ENCODE data around the gene DUSP6. TPM values are rescaled to one million over a fixed set of nuclear protein-coding genes. Genes with fewer than 3 reads are reported as not detected.

Gene DUSP6
- polyA plus RNA-seq, 1 donor from 2014 or later, result 44.3 TPM

DNA sequence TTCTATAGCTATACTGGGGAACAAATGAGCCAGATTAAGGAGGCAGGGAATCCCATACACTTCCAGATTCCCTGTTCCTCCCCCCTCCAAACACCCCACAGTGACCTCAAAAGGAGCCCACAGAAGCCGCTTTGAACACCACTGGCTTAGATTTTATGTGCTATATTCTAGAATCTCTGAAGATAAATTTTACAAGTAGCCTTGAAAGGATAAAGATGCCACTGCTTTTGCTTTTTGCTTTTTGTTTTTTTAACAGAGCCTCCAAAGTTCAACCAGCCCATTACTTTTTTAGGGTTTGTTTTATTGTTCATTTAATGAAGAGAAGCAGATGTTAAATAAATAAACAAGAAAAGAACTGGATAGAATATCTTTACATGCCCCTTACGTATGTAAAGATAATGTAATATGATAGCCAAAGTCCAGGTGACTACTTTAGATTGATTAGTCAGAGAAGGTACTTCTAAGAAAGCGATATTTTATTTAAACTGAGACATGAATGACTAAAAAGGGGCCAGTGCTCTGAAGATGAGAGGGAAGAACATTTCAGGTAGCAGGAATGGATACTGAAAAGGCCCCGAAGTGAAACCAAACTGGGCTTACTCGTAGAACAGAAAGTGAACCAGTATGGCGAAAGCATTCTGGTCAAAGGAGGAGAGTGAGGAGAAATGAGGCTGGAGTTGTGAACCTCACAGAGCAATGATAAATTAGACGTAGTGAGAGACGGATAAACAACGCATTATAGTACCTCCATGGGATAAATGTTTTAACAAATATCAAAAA, 44.6 kb downstream of the DUSP6 start:
- H3K9ac ChIP-seq (ENCODE audit: low read length), result no peak overlapping the region
- no peaks in the 10 kb centered on the region for H3K27me3 ChIP-seq (ENCODE audit: insufficient read depth, low read depth, low read length)
- no peak overlapping the region for H3K4me3 ChIP-seq (ENCODE audit: low read length)
- no peaks in the 10 kb centered on the region for H3K9me2 ChIP-seq (ENCODE audit: insufficient read depth, low read length)
- H3K36me3 ChIP-seq (ENCODE audit: insufficient read depth, low read length), result no peaks in the 10 kb centered on the region
- H3K27ac ChIP-seq (ENCODE audit: low read length), result no peak overlapping the region
- H3K79me2 ChIP-seq (replicated peaks; ENCODE audit: insufficient read depth, low read length), result no peaks in the 10 kb centered on the region
- H3K9me3 ChIP-seq (ENCODE audit: low read length), result no peaks in the 10 kb centered on the region
- H3F3A ChIP-seq (ENCODE audit: insufficient read depth, low read length, poor library complexity, severe bottlenecking), result no peaks in the 10 kb centered on the region
- no peaks in the 10 kb centered on the region for H4K20me1 ChIP-seq (ENCODE audit: insufficient read depth)
- H2AFZ ChIP-seq (ENCODE audit: low read depth, low read length), result no peak overlapping the region
- TF ChIP-seq MXI1 (conservative IDR thresholded peaks at IDR 0.05; ENCODE audit: poor library complexity, severe bottlenecking) (no peak), SMC3 (conservative IDR thresholded peaks at IDR 0.05; ENCODE audit: poor library complexity) (no peak)
- no peak overlapping the region for H3K4me2 ChIP-seq (ENCODE audit: low read length)

- Histone ChIP-seq H3K9me3 (ENCODE audit: low read length) (no peaks in the 10 kb centered on the region), H4K20me1 (ENCODE audit: insufficient read depth) (no peaks in the 10 kb centered on the region), H3K36me3 (ENCODE audit: insufficient read depth, low read length) (no peaks in the 10 kb centered on the region), H3K9me2 (ENCODE audit: insufficient read depth, low read length) (no peaks in the 10 kb centered on the region), H3K79me2 (replicated peaks; ENCODE audit: insufficient read depth, low read length) (no peaks in the 10 kb centered on the region), H2AFZ (ENCODE audit: low read depth, low read length) (no peak overlapping the region), H3K27ac (ENCODE audit: low read length) (no peak overlapping the region), H3F3A (ENCODE audit: insufficient read depth, low read length, poor library complexity, severe bottlenecking) (no peaks in the 10 kb centered on the region), H3K27me3 (ENCODE audit: insufficient read depth, low read depth, low read length) (no peaks in the 10 kb centered on the region), H3K9ac (ENCODE audit: low read length) (no peak overlapping the region), H3K4me3 (ENCODE audit: low read length) (no peak overlapping the region), H3K4me2 (ENCODE audit: low read length) (no peak overlapping the region)
- TF ChIP-seq MXI1 (conservative IDR thresholded peaks at IDR 0.05; ENCODE audit: poor library complexity, severe bottlenecking) (no peak), RAD21 (conservative IDR thresholded peaks at IDR 0.05) (no peak), SMC3 (conservative IDR thresholded peaks at IDR 0.05; ENCODE audit: poor library complexity) (no peak), TAF1 (IDR thresholded peaks at IDR 0.05; ENCODE audit: low read depth) (no peak), POLR2AphosphoS5 (IDR thresholded peaks at IDR 0.05) (no peak), EP300 (conservative IDR thresholded peaks at IDR 0.05; ENCODE audit: poor library complexity, severe bottlenecking) (no peak), EZH2 (IDR thresholded peaks at IDR 0.05; ENCODE audit: borderline replicate concordance, insufficient read depth, low read length, poor library complexity, severe bottlenecking) (no peak), REST (IDR thresholded peaks at IDR 0.05; ENCODE audit: borderline replicate concordance) (no peak)
- TF ChIP-seq, protein P1, sequence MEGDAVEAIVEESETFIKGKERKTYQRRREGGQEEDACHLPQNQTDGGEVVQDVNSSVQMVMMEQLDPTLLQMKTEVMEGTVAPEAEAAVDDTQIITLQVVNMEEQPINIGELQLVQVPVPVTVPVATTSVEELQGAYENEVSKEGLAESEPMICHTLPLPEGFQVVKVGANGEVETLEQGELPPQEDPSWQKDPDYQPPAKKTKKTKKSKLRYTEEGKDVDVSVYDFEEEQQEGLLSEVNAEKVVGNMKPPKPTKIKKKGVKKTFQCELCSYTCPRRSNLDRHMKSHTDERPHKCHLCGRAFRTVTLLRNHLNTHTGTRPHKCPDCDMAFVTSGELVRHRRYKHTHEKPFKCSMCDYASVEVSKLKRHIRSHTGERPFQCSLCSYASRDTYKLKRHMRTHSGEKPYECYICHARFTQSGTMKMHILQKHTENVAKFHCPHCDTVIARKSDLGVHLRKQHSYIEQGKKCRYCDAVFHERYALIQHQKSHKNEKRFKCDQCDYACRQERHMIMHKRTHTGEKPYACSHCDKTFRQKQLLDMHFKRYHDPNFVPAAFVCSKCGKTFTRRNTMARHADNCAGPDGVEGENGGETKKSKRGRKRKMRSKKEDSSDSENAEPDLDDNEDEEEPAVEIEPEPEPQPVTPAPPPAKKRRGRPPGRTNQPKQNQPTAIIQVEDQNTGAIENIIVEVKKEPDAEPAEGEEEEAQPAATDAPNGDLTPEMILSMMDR (IDR thresholded peaks at IDR 0.05; ENCODE audit: poor library complexity, severe bottlenecking), result no peak
Measured at GRCh38 chr12:89306827-89307473, 45.4 kb downstream of the DUSP6 start.

Measured in neural cell (in vitro differentiated cells).